ENCODE data around the gene FAM78B.

The FAM78B gene

DNA sequence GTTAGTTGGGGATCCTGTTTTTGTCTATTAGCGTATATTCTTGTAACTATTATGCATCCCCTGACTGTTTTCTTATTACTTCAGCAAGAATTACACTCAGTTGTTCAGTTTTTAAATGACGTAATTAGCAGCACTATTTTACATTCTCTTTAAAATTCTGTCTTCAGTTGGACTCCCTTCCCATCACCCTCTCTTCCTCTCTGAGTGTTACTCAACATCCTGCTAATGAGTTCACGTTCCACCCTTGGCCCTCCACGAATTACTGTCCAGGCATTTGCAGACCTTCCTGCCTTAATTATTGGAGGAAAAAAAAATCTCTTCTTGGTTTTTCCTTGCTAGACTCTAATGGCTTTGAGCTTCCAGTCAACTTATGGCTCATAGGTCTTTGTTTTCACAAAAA lies 23.6 kb upstream of the FAM78B start:
- no peak for TF ChIP-seq CTCF (IDR thresholded peaks at IDR 0.05; ENCODE audit: borderline replicate concordance, control extremely low read depth, extremely low read depth, insufficient read depth, missing control alignments)
- no peak for DNase-seq (ENCODE audit: low spot score)
- in situ Hi-C loops (cut with MboI; ENCODE audit: low sequenced_read_pairs, unreplicated experiment): no loop called here

DNA sequence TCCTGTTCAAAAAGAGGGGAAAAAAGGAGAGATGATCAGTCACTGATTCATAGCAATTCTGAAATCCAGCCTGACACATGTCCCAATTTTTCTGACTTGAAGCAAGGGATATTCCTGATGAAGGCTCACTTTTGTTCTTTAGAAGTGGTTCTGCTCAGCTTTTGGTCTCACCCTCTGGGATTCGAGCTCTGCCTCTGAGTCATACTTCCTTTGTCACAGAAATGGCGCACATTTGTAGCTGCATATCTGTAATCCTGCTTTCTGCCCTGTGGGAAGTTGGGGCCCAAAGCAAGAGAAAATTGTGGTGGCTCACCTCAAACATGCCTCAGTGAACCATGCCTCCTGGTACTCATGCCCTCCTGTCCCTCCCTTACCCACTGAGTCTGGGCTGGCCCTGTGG lies 22.3 kb upstream of the FAM78B start:
- in situ Hi-C loops (cut with MboI; ENCODE audit: low sequenced_read_pairs, unreplicated experiment): no loop called here
- TF ChIP-seq CTCF (IDR thresholded peaks at IDR 0.05; ENCODE audit: borderline replicate concordance, control extremely low read depth, extremely low read depth, insufficient read depth, missing control alignments): no peak
- no peak for DNase-seq (ENCODE audit: low spot score)

GRCh38 chr1:166185526-166185925 lies 18.7 kb upstream of the FAM78B start:
- no peak for DNase-seq (ENCODE audit: low spot score)
- in situ Hi-C loops (cut with MboI; ENCODE audit: low sequenced_read_pairs, unreplicated experiment): no loop called here
- no peak for TF ChIP-seq CTCF (IDR thresholded peaks at IDR 0.05; ENCODE audit: borderline replicate concordance, control extremely low read depth, extremely low read depth, insufficient read depth, missing control alignments)

GRCh38 chr1:166184897-166185296 lies 18.1 kb upstream of the FAM78B start:
- no peak for TF ChIP-seq CTCF (IDR thresholded peaks at IDR 0.05; ENCODE audit: borderline replicate concordance, control extremely low read depth, extremely low read depth, insufficient read depth, missing control alignments)
- in situ Hi-C loops (cut with MboI; ENCODE audit: low sequenced_read_pairs, unreplicated experiment): no loop called here
- no peak for DNase-seq (ENCODE audit: low spot score)

- TF ChIP-seq CTCF (IDR thresholded peaks at IDR 0.05; ENCODE audit: borderline replicate concordance, control extremely low read depth, extremely low read depth, insufficient read depth, missing control alignments): no peak
- no peak for DNase-seq (ENCODE audit: low spot score)
- in situ Hi-C loops (cut with MboI; ENCODE audit: low sequenced_read_pairs, unreplicated experiment): no loop called here
Observed at GRCh38 chr1:166184012-166184411, 17.2 kb upstream of the FAM78B start.

DNA sequence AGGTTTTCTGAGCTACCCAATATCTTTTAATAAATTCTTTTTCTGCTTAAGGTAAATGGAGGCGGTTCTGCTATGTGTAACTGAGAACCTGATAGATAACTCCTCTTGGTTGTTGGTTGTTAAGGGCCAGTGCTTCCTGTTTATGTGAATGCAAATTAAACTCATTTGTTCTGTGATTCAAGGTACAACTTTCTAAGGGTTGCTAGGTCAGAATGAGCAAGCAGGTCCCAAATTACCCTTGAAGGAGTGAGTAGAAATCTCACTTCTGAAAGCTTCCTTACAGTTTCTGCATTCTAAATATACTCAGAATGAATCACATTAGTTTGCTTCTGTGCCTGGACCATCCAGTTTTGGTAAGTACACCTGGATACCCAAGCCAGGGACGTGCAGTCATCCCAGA lies 15.5 kb upstream of the FAM78B start:
- DNase-seq (ENCODE audit: low spot score): no peak
- no peak for TF ChIP-seq CTCF (IDR thresholded peaks at IDR 0.05; ENCODE audit: borderline replicate concordance, control extremely low read depth, extremely low read depth, insufficient read depth, missing control alignments)
- in situ Hi-C loops (cut with MboI; ENCODE audit: low sequenced_read_pairs, unreplicated experiment): no loop called here

GRCh38 chr1:166176416-166176815 lies 9.6 kb upstream of the FAM78B start:
- no peak for TF ChIP-seq CTCF (IDR thresholded peaks at IDR 0.05; ENCODE audit: borderline replicate concordance, control extremely low read depth, extremely low read depth, insufficient read depth, missing control alignments)
- in situ Hi-C loops (cut with MboI; ENCODE audit: low sequenced_read_pairs, unreplicated experiment): no loop called here
- DNase-seq (ENCODE audit: low spot score): no peak
